GM12892 (cell line): ENCODE measurements around the gene NTSR1.
A peak's percentile ranks its signal among the peaks of the same experiment; 100 is the strongest.

Experiments
- DNase-seq: peaks from one replicate; pipeline ENCODE4 v3.0.0; 2011; ENCODE audit not compliant: insufficient read length
- FAIRE-seq: peaks from 2 replicates; lab custom pipeline; 2011; peaks lifted over from hg19 to GRCh38; lab: Jason Lieb, UNC
- POLR2A ChIP-seq: IDR thresholded peaks from 2 replicates; pipeline ENCODE4 v1.6.1; 2011; ENCODE audit warnings: low read depth, low read length, control low read depth
- POLR2AphosphoS5 ChIP-seq: IDR thresholded peaks from 2 replicates; pipeline ENCODE4 v1.6.1; 2011; ENCODE audit warnings: low read depth, low read length, control low read depth
- TAF1 ChIP-seq: IDR thresholded peaks from 2 replicates; pipeline ENCODE4 v1.6.1; 2011; ENCODE audit warnings: low read depth, mild to moderate bottlenecking, control low read depth, low read length, borderline replicate concordance

The NTSR1 gene

DNA sequence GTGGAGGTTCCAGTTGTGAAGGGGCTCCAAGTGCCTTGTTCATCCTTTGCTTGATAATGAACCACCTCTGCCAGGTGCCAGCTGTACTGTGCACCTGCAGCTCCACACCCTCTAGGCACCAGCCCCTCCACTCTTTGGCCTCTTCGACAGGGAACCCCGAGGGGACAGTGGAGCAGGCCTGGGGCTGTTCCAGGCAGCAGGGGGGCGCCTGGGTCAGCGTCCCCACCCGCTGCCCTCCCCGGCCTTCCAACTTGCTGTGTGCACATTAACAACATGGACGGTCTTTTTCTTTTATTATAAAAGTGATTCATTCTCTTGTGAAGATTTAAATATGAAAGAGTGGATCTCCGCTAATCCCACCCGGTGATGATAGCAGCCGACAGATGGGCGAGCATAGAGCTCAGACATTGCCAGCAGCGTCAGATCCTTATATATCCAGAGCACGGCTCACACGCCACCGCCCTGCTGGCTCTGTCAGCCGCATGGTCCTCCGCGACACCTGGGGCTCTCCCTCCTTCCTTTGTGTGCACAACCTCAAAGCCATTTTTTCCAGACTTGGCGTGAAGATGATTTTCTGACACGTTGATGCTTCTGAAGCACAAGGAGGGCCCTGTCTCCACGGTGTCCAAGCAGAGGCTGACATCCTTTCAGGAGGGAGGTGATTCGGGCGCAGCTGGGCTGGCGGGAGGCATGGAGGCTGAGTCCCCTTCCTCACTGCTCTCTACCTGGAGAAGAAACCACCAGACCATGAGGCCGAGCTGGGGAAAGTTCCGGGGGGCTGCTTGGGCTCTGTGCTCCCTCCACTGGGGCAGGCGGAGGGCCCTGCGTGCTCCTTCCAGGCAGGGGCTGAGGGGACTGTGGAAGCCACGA is 65.4 kb downstream of the NTSR1 start:
- DNase-seq (no peak), FAIRE-seq (no peak)
- TF ChIP-seq TAF1 (no peak), POLR2A (no peak), POLR2AphosphoS5 (no peak)

DNA sequence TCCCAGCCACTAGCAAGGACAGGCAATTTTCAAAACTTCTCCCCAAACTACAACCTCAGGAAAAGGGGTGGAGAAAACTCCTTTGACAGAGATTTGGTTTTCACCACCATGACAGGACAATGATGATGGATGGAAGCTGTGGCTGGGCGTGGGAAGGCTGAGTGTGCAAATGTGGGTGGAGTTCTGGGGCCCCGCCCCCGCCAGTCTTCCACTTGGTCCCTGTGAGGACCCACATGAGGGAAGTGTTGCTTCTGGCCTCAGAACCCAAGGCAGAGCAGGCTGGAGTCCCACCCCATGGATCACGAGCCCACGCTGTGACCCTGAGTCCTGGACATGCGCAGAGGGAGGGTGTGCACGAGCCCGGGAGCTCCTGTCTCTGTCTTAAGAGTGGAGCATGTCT is 66.1 kb downstream of the NTSR1 start:
- no peak for TF ChIP-seq POLR2AphosphoS5
- no peak for TF ChIP-seq POLR2A
- TF ChIP-seq TAF1 = no peak
- no peak for FAIRE-seq
- DNase-seq = no peak

DNA sequence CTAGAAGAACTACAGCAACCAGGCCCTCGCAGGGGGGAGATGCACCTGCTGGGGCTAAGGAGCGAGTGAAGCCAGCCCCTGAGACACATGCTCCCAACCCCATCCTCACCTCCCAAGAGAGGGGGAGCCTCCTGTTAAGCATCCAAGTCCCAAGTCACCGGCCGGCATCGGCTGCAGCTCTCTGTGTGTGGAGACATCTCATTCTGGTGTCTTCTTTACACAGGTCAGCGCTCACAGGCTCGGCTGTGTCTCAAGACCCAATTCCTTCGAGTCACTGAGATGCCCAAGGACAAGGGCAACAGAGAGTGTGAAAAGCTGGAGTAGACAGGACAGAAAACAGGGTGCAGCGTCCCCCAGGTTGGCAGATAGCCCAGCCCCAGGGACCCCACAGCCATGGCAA is 66.6 kb downstream of the NTSR1 start:
- DNase-seq (no peak), FAIRE-seq (no peak)
- TF ChIP-seq POLR2AphosphoS5 = no peak
- TF ChIP-seq TAF1 = no peak
- TF ChIP-seq POLR2A = no peak

DNA sequence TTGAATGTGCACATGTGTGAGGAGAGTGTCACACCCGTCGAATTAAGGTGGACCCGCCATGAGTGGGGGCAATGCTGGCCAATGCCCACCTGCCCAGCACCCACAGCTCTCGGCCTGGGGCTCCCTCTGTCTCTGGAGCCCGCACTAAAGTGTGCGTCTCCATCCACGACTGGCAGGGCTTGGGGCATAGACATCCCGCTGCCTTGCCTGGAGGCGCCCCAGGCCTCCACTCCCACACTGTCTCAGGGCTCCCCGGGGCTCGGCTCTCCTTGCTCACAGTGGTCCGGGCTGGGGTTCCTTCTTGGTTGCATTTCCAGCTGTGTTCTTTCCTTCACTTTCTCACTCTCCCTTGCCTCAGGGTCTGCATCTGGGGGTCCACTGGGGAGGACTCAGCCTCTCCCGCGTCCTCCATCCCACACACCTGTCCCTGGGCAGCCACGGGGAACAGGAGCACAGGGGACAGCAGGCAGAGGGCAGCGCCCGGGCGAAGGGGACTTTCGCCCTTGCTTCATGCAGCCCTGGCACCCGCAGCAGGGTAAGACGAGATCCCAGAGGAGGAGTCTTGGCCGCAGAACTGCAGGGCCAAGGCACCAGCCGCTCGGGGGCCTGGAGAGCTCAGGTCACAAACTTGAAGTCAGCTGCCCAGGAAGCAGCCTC is 67.5 kb downstream of the NTSR1 start:
- no peak for TF ChIP-seq POLR2A
- TF ChIP-seq POLR2AphosphoS5 = no peak
- no peak for TF ChIP-seq TAF1
- FAIRE-seq (no peak), DNase-seq (no peak)

DNA sequence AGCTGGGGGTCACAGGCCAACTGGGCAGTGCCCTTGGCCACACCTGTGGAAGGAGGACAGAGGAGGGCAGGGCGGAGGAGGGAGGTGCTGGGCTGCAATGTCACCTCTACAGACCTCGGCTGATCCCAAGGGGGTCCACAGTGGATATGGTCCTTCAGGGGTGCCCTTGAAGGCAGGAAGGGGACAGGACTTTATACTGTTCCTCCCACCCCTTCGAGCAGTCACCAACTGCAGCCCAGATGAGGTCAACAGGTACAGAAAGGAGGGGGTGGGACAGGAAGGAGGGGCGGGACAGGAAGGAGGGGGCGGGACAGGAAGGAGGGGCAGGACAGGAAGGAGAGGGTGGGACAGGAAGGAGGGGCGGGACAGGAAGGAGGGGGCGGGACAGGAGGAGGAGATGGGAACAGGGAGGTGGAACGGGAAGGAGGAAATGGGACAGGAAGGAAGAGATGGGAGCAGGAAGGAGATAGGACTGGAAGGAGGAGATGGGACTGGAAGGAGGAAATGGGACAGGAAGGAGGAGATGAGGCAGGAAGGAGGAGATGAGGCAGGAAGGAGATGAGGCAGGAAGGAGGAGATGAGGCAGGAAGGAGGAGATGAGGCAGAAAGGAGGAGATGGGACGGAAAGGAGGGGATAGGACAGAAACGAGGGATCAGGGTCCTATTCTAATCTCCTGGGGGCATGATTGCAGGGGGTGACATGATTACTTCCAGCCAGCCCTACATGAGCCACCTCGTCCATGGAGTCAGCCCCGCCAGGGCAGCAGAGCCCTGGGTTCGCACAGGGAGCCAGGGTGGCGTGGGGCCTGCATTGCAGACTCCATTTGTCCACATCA is 68.3 kb downstream of the NTSR1 start:
- FAIRE-seq = peak; percentile 82
- DNase-seq = peak; percentile 75

DNA sequence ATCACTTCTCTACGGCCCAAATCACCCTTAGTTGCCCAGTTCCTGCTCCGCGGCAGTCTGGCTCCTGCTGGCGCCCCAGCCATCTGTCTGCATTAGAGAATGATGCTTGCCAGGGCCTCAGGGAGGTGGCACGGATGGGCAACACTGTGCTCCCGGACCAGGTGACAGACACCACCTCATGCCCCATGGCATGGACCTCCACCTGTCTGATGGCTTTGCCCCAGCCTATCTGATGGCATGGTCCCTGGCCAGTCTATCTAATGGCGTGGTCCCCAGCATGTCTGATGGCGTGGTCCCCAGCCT is 68.8 kb downstream of the NTSR1 start:
- FAIRE-seq = no peak

More for the DNA sequence above, 68.3 kb downstream of the NTSR1 start:
- TF ChIP-seq POLR2AphosphoS5 (no peak), TAF1 (no peak), POLR2A (no peak)

DNA sequence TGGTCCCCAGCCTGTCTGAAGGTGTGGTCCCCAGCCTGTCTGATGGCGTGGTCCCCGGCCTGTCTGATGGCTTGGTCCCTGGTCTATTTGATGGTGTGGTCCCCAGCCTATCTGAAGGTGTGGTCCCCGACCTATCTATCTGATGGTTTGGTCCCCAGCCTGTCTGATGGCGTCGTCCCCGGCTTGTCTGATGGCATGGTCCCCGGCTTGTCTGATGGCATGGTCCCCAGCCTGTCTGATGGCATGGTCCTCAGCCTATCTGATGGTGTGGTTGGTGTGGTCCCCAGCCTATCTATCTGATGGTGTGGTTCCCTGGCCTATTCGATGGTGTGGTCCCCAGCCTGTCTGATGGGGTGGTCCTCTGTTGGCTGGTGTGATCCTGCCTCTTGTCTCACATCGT is 69.4 kb downstream of the NTSR1 start:
- TF ChIP-seq POLR2AphosphoS5 (no peak), POLR2A (no peak), TAF1 (no peak)
- DNase-seq (no peak), FAIRE-seq (no peak)

More for the DNA sequence above, 68.8 kb downstream of the NTSR1 start:
- TF ChIP-seq POLR2AphosphoS5 (no peak), TAF1 (no peak), POLR2A (no peak)
- DNase-seq = no peak

- no peak for TF ChIP-seq POLR2AphosphoS5
- no peak for TF ChIP-seq POLR2A
- TF ChIP-seq TAF1 = no peak
- FAIRE-seq = no peak
- no peak for DNase-seq
Observed at GRCh38 chr20:62778601-62779416, 70.2 kb downstream of the NTSR1 start.

- no peak for FAIRE-seq
- no peak for TF ChIP-seq TAF1
- TF ChIP-seq POLR2A = no peak
- TF ChIP-seq POLR2AphosphoS5 = no peak
- no peak for DNase-seq
Observed at GRCh38 chr20:62779417-62779685, 70.7 kb downstream of the NTSR1 start.

- no peak for DNase-seq
- TF ChIP-seq POLR2AphosphoS5 = no peak
- TF ChIP-seq TAF1 = no peak
- no peak for TF ChIP-seq POLR2A
- no peak for FAIRE-seq
Observed at GRCh38 chr20:62780204-62780603, 71.6 kb downstream of the NTSR1 start.
